Aorta (tissue), 5 donors: ENCODE measurements around the gene MAS1L. TPM values are rescaled to one million over a fixed set of nuclear protein-coding genes. Genes with fewer than 3 reads are reported as not detected.

Source experiments
- ATAC-seq: fragments of 200-7000 bp; cut with Tn5 transposase; one replicate; pipeline ENCODE4 v1.9.1; 2022; ENCODE audit warnings: moderate library complexity; ENCODE audit not compliant: low FRiP score
- DNase-seq, 2 donors: peaks; one replicate each; pipeline ENCODE4 v3.0.0-alpha.2; 2020
- H3K27ac ChIP-seq, 2 donors: one replicate each; pipeline ENCODE4 v1.5.1; 2013; ENCODE audit warnings: low read length in 2 of 2, mild to moderate bottlenecking in 2 of 2, moderate library complexity in 2 of 2, control low read depth in 1 of 2, inconsistent platforms in 1 of 2, low read depth in 1 of 2
- H3K27me3 ChIP-seq, 2 donors: one replicate each; pipeline ENCODE4 v1.6.1; 2013; ENCODE audit warnings: control low read depth in 1 of 2, low read length in 1 of 2, mild to moderate bottlenecking in 1 of 2, moderate library complexity in 1 of 2; ENCODE audit not compliant: insufficient read depth in 2 of 2, control insufficient read depth in 1 of 2
- H3K36me3 ChIP-seq, 2 donors: one replicate each; pipeline ENCODE4 v1.6.1; 2013; ENCODE audit warnings: control low read depth in 1 of 2, low read length in 1 of 2, mild to moderate bottlenecking in 1 of 2; ENCODE audit not compliant: insufficient read depth in 2 of 2, control insufficient read depth in 1 of 2
- H3K4me1 ChIP-seq, 2 donors: one replicate each; pipeline ENCODE4 v1.6.1; 2013; ENCODE audit warnings: low read length in 2 of 2, control low read depth in 1 of 2, mild to moderate bottlenecking in 1 of 2, moderate library complexity in 1 of 2; ENCODE audit not compliant: insufficient read depth in 2 of 2, control insufficient read depth in 1 of 2
- H3K4me3 ChIP-seq, 2 donors: one replicate each; pipeline ENCODE4 v1.5.1; 2013; ENCODE audit warnings: low read length in 2 of 2, control low read depth in 1 of 2, mild to moderate bottlenecking in 1 of 2
- H3K9me3 ChIP-seq: one replicate; pipeline ENCODE4 v1.6.1; 2013; ENCODE audit warnings: mild to moderate bottlenecking, low read length; ENCODE audit not compliant: control insufficient read depth
- WGBS, 2 donors: extraction: QIAGEN DNeasy Blood & Tissue Kit; methylation state at CpG; one replicate each; pipeline ENCODE4 v1.1.7; 2013; 5-methylcytosine and 5-hydroxymethylcytosine counted together
- intact Hi-C, 2 donors: fragments of 100-400 bp; cut with DNase I; formaldehyde crosslinking; loops; one replicate each; pipeline versions ENCODE4 v1.14.2 to v1.15.0; 2022
- polyA plus RNA-seq, 2 donors: library from polyadenylated mRNA; stranded (reverse); fragments of 200-250 nt; gene quantifications; one replicate each; pipeline ENCODE4 v1.2.3, GENCODE V29; 2013
- total RNA-seq, 2 donors: library from RNA; stranded (reverse); fragmentation: NEBNext Ultra II Directional; extraction: Animal tissue kit (Norgen Biotek cat#: 25700); gene quantifications; one replicate each; pipeline ENCODE4 v1.2.1, GENCODE V29; 2021
- donor health status: healthy with polysubstance abuse.
- donor health status: Bipolar disorder and iron deficiency.
- donor health status: DM: no; HTN: no; CAD: no.
- donor health status: DM: no; HTN: no; CAD: no.
- donor health status: DM: yes; HTN: yes; CAD: no.

Gene MAS1L
- total and polyA plus RNA-seq, 4 donors = 0.60 TPM; not detected in 3

DNA sequence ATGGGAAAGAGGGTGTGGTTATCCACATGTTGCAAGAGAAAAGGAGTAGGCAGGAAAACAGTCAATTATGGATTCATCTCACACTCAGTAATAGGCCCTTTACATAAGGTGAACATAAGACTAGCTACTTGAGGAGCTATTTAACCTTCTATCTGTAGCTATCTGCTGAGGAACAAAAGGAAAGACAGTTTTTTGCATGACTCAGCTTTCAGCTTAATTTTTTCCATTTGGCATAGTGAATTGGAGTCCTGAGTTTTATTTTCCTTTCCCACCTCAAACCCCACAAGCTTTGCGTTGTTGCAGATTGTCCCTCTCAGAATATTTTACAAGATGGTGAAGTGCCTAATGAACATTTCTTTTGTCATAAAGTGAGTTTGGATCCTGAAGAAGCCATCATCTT is 39.4 kb upstream of the MAS1L start:
- DNase-seq = no peak
- WGBS, 2 donors = 77 to 82% methylated on average over 1 of the region's 1 CpG
- H3K27me3 ChIP-seq = no peaks in the 10 kb centered on the region
- no peaks in the 10 kb centered on the region for H3K36me3 ChIP-seq
- H3K9me3 ChIP-seq = no peaks in the 10 kb centered on the region
- H3K27ac ChIP-seq = no peak overlapping the region
- no peak overlapping the region for H3K4me3 ChIP-seq
- ATAC-seq = no peak
- no peaks in the 10 kb centered on the region for H3K4me1 ChIP-seq
- intact Hi-C loops = no loop called here

DNA sequence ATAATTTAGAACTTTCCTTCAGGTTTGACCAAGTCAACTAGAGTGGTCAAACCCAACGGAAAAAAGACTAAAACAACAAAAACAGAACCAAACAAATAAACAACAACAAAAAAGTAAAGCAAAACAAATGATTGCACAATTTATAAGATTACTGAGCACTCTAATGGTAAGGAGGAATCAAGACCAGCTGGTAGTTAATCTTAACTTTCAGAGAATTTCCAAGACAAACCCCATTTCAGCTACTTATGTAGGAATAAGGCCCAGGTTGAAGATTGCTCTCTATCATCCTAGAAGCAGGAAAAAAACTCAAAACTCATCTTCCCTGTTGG is 37.5 kb upstream of the MAS1L start:
- intact Hi-C loops = no loop called here
- DNase-seq (no peak), ATAC-seq (no peak)
- Histone ChIP-seq H3K4me3 (no peak overlapping the region), H3K9me3 (no peaks in the 10 kb centered on the region), H3K4me1 (no peaks in the 10 kb centered on the region), H3K27ac (no peak overlapping the region), H3K27me3 (peaks cover 0 to 2% of the 10 kb centered on the region in 2 donors), H3K36me3 (no peaks in the 10 kb centered on the region)
- WGBS, 2 donors = 0% methylated on average over 1 of the region's 1 CpG

DNA sequence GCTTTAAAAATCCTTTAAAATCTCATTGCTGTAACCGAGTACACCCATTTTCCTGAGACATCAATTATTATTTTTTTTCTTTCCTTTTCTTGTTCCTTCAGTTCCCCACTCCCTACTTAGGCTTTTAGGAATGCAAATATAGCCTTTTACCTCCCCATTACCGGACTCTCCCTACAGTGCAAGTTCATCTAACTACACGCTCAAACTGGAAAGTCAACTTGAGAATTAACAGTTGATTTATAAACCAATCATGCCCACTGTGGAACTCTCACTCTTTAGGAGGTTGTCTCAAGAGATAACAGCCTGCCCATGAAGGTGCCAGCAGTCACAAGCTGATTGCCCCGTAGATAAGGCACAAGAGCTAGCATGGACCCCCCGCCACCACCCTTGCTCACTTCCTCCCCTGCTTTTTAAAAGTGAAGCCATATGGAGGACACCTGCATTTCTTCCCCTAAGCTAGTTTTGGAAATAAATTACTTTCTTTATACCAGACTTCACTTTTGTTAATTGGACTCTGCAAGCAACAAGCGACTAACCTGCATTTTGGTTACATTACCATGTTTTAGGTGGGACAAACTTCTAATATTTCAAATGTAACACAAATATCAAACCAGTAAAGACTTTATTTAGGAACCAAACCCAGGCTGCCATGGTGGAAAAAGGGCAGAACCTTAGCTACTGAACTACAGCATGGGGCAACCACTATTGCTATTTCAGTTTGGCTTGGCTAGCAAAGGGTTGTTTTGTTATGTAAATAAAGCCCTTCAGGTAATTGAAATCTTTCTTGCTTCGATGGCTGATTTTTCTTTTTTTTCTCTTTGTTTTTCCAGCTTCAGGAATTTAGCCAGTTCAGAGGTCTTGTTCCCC is 36.9 kb upstream of the MAS1L start:
- ATAC-seq = no peak
- Histone ChIP-seq H3K4me1 (no peaks in the 10 kb centered on the region), H3K9me3 (no peaks in the 10 kb centered on the region), H3K4me3 (no peak overlapping the region), H3K27me3 (peaks cover 0 to 2% of the 10 kb centered on the region in 2 donors), H3K36me3 (no peaks in the 10 kb centered on the region), H3K27ac (no peak overlapping the region)
- intact Hi-C loops = no loop called here
- 68 to 75% methylated on average over 7 of the region's 7 CpGs for WGBS, 2 donors
- no peak for DNase-seq

DNA sequence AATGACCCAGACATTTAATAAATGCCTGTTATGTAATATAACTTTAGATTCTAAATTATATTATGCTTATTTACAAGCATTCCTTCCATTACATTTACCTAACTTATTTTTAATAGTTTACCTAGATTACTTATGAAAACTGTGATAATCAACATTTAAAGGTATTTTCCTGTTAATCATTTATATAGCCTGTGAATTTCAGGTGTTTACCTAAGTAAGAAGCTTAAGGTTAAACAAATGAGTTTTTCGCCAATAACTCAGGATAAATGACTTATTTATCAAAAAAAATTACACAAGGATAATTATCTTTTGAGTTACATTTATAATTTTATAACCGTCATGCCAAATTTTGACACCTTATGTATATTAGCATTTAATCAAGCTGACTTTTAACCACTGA is 36.3 kb upstream of the MAS1L start:
- WGBS, 2 donors = 67 to 86% methylated on average over 2 of the region's 2 CpGs

DNA sequence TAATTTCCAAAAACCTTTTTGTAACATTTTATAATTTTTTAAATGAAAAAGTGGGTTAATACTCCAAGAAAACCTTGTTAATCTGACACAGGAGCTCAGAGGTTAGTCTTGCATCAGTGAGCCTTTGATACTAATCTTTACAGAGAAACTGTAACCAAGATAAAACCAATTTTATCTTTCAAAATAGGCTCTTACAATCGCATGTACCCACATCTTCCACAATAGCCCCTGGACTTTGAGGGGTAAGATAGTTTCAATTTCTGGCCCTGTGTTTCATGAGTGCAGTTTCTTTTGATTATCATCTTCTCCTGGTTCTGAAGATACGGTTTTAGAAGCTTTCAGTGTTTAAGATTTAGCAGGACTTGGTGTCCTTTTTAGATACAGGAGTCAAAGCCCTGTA is 34.5 kb upstream of the MAS1L start:
- WGBS, 2 donors = 72 to 74% methylated on average over 2 of the region's 2 CpGs
- H3K9me3 ChIP-seq = no peaks in the 10 kb centered on the region
- no peaks in the 10 kb centered on the region for H3K36me3 ChIP-seq
- no peak overlapping the region for H3K4me3 ChIP-seq
- no peaks in the 10 kb centered on the region for H3K4me1 ChIP-seq
- no peak for DNase-seq
- intact Hi-C loops = no loop called here
- peaks cover 0 to 2% of the 10 kb centered on the region in 2 donors for H3K27me3 ChIP-seq
- no peak overlapping the region for H3K27ac ChIP-seq
- no peak for ATAC-seq

More for the DNA sequence above, 36.3 kb upstream of the MAS1L start:
- intact Hi-C loops = no loop called here
- no peaks in the 10 kb centered on the region for H3K9me3 ChIP-seq
- DNase-seq = no peak
- no peaks in the 10 kb centered on the region for H3K4me1 ChIP-seq
- no peaks in the 10 kb centered on the region for H3K36me3 ChIP-seq
- peaks cover 0 to 2% of the 10 kb centered on the region in 2 donors for H3K27me3 ChIP-seq
- no peak overlapping the region for H3K27ac ChIP-seq
- ATAC-seq = no peak
- H3K4me3 ChIP-seq = no peak overlapping the region

DNA sequence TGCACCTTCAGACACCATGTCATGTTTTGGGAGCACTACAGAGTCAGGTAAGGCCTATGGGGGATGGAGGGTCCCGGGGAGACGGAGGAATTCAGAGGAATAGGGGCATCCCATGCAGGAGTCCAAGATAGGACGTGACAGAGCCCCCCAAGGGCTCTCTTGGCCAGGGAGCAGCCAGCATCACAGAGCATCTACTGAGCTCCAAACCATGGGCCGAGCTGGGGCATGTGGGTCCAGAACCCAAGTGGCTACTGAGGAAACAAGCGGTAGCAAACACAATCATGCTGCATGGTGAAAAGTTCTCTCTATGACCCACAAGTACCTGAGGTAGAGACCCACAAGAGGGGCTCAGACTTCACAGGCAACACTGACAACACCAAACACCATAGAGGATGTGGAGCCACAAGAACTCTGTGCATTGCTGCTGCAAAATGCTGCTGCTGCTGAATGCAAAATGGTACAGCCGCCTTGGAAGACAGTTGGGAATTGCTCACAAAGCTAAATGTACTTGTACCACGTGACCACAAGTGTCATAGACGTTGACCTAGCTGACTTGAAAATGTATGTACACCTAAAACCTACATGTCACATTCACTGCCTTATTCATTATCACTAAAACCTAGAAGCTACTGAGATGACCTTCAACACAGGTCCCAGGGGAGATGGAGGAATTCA is 33.4 kb upstream of the MAS1L start:
- DNase-seq = no peak
- intact Hi-C loops = no loop called here
- ATAC-seq = no peak
- peaks cover 0 to 2% of the 10 kb centered on the region in 2 donors for H3K27me3 ChIP-seq
- 46 to 57% methylated on average over 8 of the region's 8 CpGs for WGBS, 2 donors
- no peaks in the 10 kb centered on the region for H3K9me3 ChIP-seq
- no peak overlapping the region for H3K27ac ChIP-seq
- H3K4me3 ChIP-seq = no peak overlapping the region
- no peaks in the 10 kb centered on the region for H3K4me1 ChIP-seq
- H3K36me3 ChIP-seq = no peaks in the 10 kb centered on the region

DNA sequence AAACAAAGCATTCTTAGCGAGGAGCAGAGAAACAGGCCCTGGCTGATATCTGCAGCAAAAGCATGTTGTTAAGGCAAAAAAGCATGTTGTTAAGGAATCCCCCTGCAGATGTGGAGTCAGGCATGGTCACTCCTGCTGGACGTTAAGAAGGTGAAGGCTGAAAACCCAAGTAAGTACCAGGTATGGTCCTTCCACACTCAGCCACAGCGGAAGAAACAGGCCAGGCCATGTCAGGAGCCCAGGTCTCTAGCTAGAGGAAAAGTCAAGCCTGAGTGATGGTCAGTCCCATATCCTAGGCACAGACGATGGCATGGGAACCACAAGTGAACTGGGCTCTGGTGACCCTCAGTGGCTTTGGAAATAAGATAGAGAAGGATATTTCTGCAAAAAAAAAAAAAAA is 32.5 kb upstream of the MAS1L start:
- WGBS, 2 donors = 77 to 79% methylated on average over 4 of the region's 4 CpGs
- no peak for DNase-seq

DNA sequence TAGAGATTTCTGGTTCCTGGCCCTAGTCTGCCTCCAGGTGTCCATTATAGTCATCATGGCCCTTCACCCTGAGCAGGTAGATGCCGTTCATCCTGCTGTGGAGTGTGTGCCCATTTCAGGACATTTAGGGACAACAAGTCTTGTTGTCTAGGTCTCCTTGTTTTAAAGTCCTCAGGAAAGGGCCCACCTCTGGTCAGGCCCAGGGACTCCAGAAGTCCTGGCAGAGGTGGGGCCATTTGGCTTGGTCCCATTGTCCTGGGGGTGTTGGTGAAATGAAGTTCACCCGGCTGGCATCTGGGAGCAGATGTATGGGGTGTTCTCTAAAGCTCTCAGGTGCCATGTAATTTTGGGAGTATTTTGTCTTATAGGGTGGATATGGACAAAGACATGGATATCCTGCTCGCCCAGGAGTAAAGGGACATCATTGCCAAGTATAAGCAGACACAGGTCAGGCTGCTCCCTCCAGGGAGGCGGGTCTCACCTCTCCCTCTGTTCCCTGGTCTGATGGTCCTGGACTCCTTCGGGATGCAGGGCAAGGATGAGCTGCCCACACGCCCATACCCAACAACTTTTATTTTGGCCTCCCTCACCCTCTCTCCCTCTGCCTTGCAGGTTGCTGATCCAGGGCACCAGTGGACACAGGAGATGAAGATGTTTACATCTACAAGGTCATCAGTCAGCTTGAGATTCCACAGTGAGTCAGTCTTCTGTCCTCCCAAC is 31.7 kb upstream of the MAS1L start:
- no peaks in the 10 kb centered on the region for H3K4me1 ChIP-seq
- 78 to 80% methylated on average over 6 of the region's 6 CpGs for WGBS, 2 donors
- DNase-seq (no peak), ATAC-seq (no peak)
- H3K27me3 ChIP-seq = peaks cover 0 to 2% of the 10 kb centered on the region in 2 donors
- H3K4me3 ChIP-seq = no peak overlapping the region
- intact Hi-C loops = no loop called here
- H3K27ac ChIP-seq = no peak overlapping the region
- H3K36me3 ChIP-seq = no peaks in the 10 kb centered on the region
- H3K9me3 ChIP-seq = no peaks in the 10 kb centered on the region

More for the DNA sequence above, 32.5 kb upstream of the MAS1L start:
- intact Hi-C loops = no loop called here
- no peak overlapping the region for H3K27ac ChIP-seq
- H3K4me1 ChIP-seq = no peaks in the 10 kb centered on the region
- H3K4me3 ChIP-seq = no peak overlapping the region
- no peak for ATAC-seq
- no peaks in the 10 kb centered on the region for H3K36me3 ChIP-seq
- no peaks in the 10 kb centered on the region for H3K9me3 ChIP-seq
- peaks cover 0 to 2% of the 10 kb centered on the region in 2 donors for H3K27me3 ChIP-seq
